GM23338 (cell line): ENCODE measurements around the gene B4GALT2.

Experiments
- CREB1 ChIP-seq: fragments of 250-450 bp; sonication (Bioruptor Pico); IDR thresholded peaks from 2 replicates; pipeline ENCODE4 v1.5.0; 2020; ENCODE audit warnings: low read depth, mild to moderate bottlenecking, moderate library complexity
- EZH2 ChIP-seq: fragments of 200-600 bp; sonication (generic); IDR thresholded peaks from one replicate; pipeline ENCODE4 v1.8.0; 2017; ENCODE audit warnings: antibody characterized with exemption, mild to moderate bottlenecking, low read depth; ENCODE audit not compliant: unreplicated experiment
- EZH2phosphoT487 ChIP-seq: fragments of 200-600 bp; sonication (generic); IDR thresholded peaks from one replicate; pipeline ENCODE4 v1.8.1; 2018; ENCODE audit warnings: antibody characterized with exemption; ENCODE audit not compliant: unreplicated experiment
- JUNB ChIP-seq: IDR thresholded peaks from one replicate; pipeline ENCODE4 v1.6.1; 2016; ENCODE audit warnings: antibody characterized with exemption; ENCODE audit not compliant: unreplicated experiment
- NANOG ChIP-seq: IDR thresholded peaks from 2 replicates; pipeline ENCODE4 v1.6.1; 2016; ENCODE audit warnings: antibody characterized with exemption, borderline replicate concordance
- POLR2AphosphoS5 ChIP-seq: IDR thresholded peaks from 2 replicates; pipeline ENCODE4 v1.6.1; 2016; ENCODE audit warnings: antibody characterized with exemption, low read depth
- REST ChIP-seq: IDR thresholded peaks from one replicate; pipeline ENCODE4 v1.6.1; 2018; ENCODE audit warnings: antibody characterized with exemption; ENCODE audit not compliant: unreplicated experiment
- STAT1 ChIP-seq: IDR thresholded peaks from one replicate; pipeline ENCODE4 v1.6.1; 2016; ENCODE audit warnings: antibody characterized with exemption; ENCODE audit not compliant: unreplicated experiment
- ZNF114 ChIP-seq: fragments of 250-450 bp; sonication (Bioruptor Pico); IDR thresholded peaks from 2 replicates; pipeline ENCODE4 v1.5.0; 2020; ENCODE audit warnings: mild to moderate bottlenecking, moderate library complexity
- ZNF331 ChIP-seq: fragments of 250-450 bp; sonication (Bioruptor Pico); IDR thresholded peaks from 2 replicates; pipeline ENCODE4 v1.5.0; 2020; ENCODE audit warnings: low read depth, mild to moderate bottlenecking, moderate library complexity
- TF ChIP-seq, protein P1 (sequence below), 2 experiments: fragments of 200-600 bp in 1 of 2; sonication (generic) in 1 of 2; conservative IDR thresholded peaks; 2 replicates each; pipeline versions ENCODE4 v1.5.1 to v1.6.1; 2016 to 2017; ENCODE audit warnings: antibody characterized with exemption in 2 of 2, low read depth in 2 of 2, mild to moderate bottlenecking in 2 of 2, moderate library complexity in 1 of 2
- TF ChIP-seq, protein P2 (sequence below): IDR thresholded peaks from 2 replicates; pipeline ENCODE4 v1.6.1; 2016; ENCODE audit warnings: antibody characterized with exemption
- TF ChIP-seq, protein P3 (sequence below): fragments of 250-450 bp; sonication (Bioruptor Pico); IDR thresholded peaks from 2 replicates; pipeline ENCODE4 v1.5.0; 2020; ENCODE audit warnings: mild to moderate bottlenecking, moderate library complexity

DNA sequence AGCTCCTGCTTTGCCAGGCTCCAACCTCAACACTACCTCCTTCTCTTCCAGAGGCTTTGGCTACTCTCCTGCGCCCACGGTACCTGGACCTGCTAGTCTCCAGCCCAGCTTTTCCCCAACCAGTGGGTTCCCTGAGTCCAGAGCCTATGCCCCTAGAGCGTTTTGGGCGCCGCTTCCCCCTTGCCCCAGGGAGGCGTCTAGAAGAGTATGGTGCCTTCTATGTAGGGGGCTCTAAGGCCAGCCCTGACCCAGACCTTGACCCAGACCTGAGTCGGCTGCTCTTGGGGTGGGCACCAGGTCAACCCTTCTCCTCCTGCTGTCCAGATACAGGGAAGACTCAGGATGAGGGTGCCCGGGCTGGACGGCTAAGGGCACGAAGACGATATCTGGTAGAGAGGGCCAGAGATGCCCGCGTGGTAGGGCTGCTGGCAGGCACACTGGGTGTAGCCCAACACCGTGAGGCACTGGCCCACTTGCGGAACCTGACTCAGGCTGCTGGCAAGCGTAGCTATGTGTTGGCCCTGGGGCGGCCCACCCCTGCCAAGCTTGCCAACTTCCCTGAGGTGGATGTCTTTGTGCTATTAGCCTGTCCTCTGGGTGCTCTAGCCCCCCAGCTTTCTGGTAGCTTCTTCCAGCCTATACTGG is 7.6 kb upstream of the B4GALT2 start:
- TF ChIP-seq, protein P1, sequence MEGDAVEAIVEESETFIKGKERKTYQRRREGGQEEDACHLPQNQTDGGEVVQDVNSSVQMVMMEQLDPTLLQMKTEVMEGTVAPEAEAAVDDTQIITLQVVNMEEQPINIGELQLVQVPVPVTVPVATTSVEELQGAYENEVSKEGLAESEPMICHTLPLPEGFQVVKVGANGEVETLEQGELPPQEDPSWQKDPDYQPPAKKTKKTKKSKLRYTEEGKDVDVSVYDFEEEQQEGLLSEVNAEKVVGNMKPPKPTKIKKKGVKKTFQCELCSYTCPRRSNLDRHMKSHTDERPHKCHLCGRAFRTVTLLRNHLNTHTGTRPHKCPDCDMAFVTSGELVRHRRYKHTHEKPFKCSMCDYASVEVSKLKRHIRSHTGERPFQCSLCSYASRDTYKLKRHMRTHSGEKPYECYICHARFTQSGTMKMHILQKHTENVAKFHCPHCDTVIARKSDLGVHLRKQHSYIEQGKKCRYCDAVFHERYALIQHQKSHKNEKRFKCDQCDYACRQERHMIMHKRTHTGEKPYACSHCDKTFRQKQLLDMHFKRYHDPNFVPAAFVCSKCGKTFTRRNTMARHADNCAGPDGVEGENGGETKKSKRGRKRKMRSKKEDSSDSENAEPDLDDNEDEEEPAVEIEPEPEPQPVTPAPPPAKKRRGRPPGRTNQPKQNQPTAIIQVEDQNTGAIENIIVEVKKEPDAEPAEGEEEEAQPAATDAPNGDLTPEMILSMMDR (conservative IDR thresholded peaks at IDR 0.05; ENCODE audit: low read depth in 2 of 2): no peak
- TF ChIP-seq JUNB (no peak), CREB1 (CRISPR knock-in tag) (no peak), EZH2 (no peak), POLR2AphosphoS5 (no peak), REST (no peak), EZH2phosphoT487 (no peak), ZNF114 (CRISPR knock-in tag) (no peak), NANOG (no peak), STAT1 (no peak), ZNF331 (CRISPR knock-in tag) (no peak)
- TF ChIP-seq, protein P2, sequence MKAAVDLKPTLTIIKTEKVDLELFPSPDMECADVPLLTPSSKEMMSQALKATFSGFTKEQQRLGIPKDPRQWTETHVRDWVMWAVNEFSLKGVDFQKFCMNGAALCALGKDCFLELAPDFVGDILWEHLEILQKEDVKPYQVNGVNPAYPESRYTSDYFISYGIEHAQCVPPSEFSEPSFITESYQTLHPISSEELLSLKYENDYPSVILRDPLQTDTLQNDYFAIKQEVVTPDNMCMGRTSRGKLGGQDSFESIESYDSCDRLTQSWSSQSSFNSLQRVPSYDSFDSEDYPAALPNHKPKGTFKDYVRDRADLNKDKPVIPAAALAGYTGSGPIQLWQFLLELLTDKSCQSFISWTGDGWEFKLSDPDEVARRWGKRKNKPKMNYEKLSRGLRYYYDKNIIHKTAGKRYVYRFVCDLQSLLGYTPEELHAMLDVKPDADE: no peak
- TF ChIP-seq, protein P3, sequence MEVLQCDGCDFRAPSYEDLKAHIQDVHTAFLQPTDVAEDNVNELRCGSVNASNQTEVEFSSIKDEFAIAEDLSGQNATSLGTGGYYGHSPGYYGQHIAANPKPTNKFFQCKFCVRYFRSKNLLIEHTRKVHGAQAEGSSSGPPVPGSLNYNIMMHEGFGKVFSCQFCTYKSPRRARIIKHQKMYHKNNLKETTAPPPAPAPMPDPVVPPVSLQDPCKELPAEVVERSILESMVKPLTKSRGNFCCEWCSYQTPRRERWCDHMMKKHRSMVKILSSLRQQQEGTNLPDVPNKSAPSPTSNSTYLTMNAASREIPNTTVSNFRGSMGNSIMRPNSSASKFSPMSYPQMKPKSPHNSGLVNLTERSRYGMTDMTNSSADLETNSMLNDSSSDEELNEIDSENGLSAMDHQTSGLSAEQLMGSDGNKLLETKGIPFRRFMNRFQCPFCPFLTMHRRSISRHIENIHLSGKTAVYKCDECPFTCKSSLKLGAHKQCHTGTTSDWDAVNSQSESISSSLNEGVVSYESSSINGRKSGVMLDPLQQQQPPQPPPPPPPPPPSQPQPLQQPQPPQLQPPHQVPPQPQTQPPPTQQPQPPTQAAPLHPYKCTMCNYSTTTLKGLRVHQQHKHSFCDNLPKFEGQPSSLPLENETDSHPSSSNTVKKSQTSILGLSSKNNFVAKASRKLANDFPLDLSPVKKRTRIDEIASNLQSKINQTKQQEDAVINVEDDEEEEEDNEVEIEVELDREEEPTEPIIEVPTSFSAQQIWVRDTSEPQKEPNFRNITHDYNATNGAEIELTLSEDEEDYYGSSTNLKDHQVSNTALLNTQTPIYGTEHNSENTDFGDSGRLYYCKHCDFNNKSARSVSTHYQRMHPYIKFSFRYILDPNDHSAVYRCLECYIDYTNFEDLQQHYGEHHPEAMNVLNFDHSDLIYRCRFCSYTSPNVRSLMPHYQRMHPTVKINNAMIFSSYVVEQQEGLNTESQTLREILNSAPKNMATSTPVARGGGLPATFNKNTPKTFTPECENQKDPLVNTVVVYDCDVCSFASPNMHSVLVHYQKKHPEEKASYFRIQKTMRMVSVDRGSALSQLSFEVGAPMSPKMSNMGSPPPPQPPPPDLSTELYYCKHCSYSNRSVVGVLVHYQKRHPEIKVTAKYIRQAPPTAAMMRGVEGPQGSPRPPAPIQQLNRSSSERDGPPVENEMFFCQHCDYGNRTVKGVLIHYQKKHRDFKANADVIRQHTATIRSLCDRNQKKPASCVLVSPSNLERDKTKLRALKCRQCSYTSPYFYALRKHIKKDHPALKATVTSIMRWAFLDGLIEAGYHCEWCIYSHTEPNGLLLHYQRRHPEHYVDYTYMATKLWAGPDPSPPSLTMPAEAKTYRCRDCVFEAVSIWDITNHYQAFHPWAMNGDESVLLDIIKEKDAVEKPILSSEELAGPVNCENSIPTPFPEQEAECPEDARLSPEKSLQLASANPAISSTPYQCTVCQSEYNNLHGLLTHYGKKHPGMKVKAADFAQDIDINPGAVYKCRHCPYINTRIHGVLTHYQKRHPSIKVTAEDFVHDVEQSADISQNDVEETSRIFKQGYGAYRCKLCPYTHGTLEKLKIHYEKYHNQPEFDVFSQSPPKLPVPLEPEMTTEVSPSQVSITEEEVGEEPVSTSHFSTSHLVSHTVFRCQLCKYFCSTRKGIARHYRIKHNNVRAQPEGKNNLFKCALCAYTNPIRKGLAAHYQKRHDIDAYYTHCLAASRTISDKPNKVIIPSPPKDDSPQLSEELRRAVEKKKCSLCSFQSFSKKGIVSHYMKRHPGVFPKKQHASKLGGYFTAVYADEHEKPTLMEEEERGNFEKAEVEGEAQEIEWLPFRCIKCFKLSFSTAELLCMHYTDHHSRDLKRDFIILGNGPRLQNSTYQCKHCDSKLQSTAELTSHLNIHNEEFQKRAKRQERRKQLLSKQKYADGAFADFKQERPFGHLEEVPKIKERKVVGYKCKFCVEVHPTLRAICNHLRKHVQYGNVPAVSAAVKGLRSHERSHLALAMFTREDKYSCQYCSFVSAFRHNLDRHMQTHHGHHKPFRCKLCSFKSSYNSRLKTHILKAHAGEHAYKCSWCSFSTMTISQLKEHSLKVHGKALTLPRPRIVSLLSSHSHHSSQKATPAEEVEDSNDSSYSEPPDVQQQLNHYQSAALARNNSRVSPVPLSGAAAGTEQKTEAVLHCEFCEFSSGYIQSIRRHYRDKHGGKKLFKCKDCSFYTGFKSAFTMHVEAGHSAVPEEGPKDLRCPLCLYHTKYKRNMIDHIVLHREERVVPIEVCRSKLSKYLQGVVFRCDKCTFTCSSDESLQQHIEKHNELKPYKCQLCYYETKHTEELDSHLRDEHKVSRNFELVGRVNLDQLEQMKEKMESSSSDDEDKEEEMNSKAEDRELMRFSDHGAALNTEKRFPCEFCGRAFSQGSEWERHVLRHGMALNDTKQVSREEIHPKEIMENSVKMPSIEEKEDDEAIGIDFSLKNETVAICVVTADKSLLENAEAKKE (CRISPR knock-in tag): no peak
